CD8-positive, alpha-beta memory T cell (primary cell): ENCODE data around the gene PYDC1. TPM values are rescaled to one million over a fixed set of nuclear protein-coding genes. Genes with fewer than 3 reads are reported as not detected.
A peak's percentile ranks its signal among the peaks of the same experiment; 100 is the strongest.

Source experiments
- CTCF ChIA-PET: fragments of 350-600 bp; sonication (Branson Sonifier 250); formaldehyde crosslinking; loops from one replicate; lab custom pipeline; 2021; ENCODE audit warnings: antibody characterized with exemption; lab: Charles Lee
- POLR2A ChIA-PET: fragments of 350-600 bp; sonication (Branson Sonifier 250); formaldehyde crosslinking; loops from one replicate; lab custom pipeline; 2021; ENCODE audit warnings: antibody characterized with exemption; lab: Charles Lee
- DNase-seq, 5 donors: peaks; one replicate each; pipeline versions ENCODE4 v3.0.0 to v3.0.0-alpha.2; 2020 to 2022; ENCODE audit warnings: mixed read lengths in 1 of 5
- H3K27ac ChIP-seq: one replicate; pipeline ENCODE4 v1.7.0; 2013; ENCODE audit warnings: low read depth, mild to moderate bottlenecking, low read length, moderate library complexity
- H3K27me3 ChIP-seq: 2 replicates; pipeline ENCODE4 v1.7.0; 2013; ENCODE audit warnings: low read length, mild to moderate bottlenecking; ENCODE audit not compliant: insufficient read depth, poor library complexity, severe bottlenecking
- H3K36me3 ChIP-seq: 2 replicates; pipeline ENCODE4 v1.7.0; 2013; ENCODE audit warnings: mild to moderate bottlenecking, low read length, moderate library complexity; ENCODE audit not compliant: insufficient read depth
- H3K4me1 ChIP-seq: 2 replicates; pipeline ENCODE4 v1.7.0; 2013; ENCODE audit warnings: mild to moderate bottlenecking, low read length, moderate library complexity; ENCODE audit not compliant: insufficient read depth
- H3K4me3 ChIP-seq: 2 replicates; pipeline ENCODE4 v1.7.0; 2013; ENCODE audit warnings: mild to moderate bottlenecking, low read length
- H3K9me3 ChIP-seq: 2 replicates; pipeline ENCODE4 v1.7.0; 2013; ENCODE audit warnings: mild to moderate bottlenecking, low read length
- H3K27ac Mint-ChIP-seq, 8 donors: one replicate each; pipeline ENCODE4 v1.8.0; 2020 to 2021; ENCODE audit warnings: mixed read lengths in 8 of 8, mild to moderate bottlenecking in 6 of 8, inconsistent platforms in 3 of 8, moderate library complexity in 3 of 8
- H3K27me3 Mint-ChIP-seq, 2 donors: one replicate each; pipeline ENCODE4 v1.8.0; 2020 to 2021; ENCODE audit warnings: mixed read lengths in 2 of 2, mild to moderate bottlenecking in 1 of 2, moderate library complexity in 1 of 2
- H3K36me3 Mint-ChIP-seq, 3 donors: one replicate each; pipeline ENCODE4 v1.8.0; 2020 to 2021; ENCODE audit warnings: mixed read lengths in 3 of 3, inconsistent platforms in 1 of 3, mild to moderate bottlenecking in 1 of 3
- H3K4me1 Mint-ChIP-seq, 3 donors: one replicate each; pipeline ENCODE4 v1.8.0; 2020 to 2021; ENCODE audit warnings: mixed read lengths in 3 of 3, inconsistent platforms in 1 of 3, mild to moderate bottlenecking in 1 of 3
- H3K4me3 Mint-ChIP-seq, 7 donors: one replicate each; pipeline ENCODE4 v1.8.0; 2020 to 2021; ENCODE audit warnings: mixed read lengths in 7 of 7, mild to moderate bottlenecking in 6 of 7, moderate library complexity in 4 of 7, inconsistent platforms in 2 of 7
- H3K9me3 Mint-ChIP-seq, 5 donors: one replicate each; pipeline ENCODE4 v1.8.0; 2020 to 2022; ENCODE audit warnings: mixed read lengths in 5 of 5, mild to moderate bottlenecking in 3 of 5, moderate library complexity in 2 of 5, inconsistent platforms in 1 of 5
- polyA plus RNA-seq: library from polyadenylated mRNA; unstranded; fragments of 300-500 nt; fragmentation: Illumina TruSeq; gene quantifications from one replicate; pipeline ENCODE4 v1.2.3, GENCODE V29; 2021
- total RNA-seq, 2 experiments: library from RNA; stranded (reverse); gene quantifications; one replicate each; pipeline ENCODE4 v1.2.3, GENCODE V29; 2021

Gene PYDC1
- total and polyA plus RNA-seq, 3 experiments from 2014 or later = not detected

DNA sequence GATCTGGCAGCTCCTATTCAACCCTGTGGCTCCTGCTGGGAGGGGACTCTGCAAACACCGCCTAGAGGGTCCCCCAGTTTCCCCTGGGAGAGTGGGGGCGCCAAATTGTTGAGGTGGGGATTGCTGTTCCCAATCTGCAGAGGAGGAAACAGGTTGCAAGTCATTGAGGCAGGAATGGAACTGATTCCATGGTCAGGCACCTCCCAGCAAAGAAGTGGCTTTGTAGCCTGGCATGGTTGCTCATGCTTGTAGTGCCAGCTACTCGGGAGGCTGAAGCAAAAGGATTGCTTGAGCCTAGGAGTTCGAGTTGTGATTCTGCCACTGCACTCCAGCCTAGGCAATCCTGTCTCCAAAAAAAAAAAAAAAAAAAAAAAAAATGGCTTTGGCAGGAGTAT lies 198 bp upstream of the PYDC1 start:
- Mint-ChIP-seq H3K36me3 (no peaks in the 10 kb centered on the region), H3K4me1 (peaks cover 15 to 23% (median 16%) of the 10 kb centered on the region in 3 donors), H3K27me3 (peaks cover 41 to 56% of the 10 kb centered on the region in 2 donors), H3K4me3 (peak overlapping the region; percentile 45 to 87 (median 71)), H3K9me3 (no peaks in the 10 kb centered on the region), H3K27ac (no peak overlapping the region)
- peaks cover 20% of the 10 kb centered on the region for H3K4me1 ChIP-seq
- DNase-seq = no peak
- CTCF ChIA-PET = interaction anchor here (1.7 to 3.0 kb wide), 2 partner anchors 16 to 244 kb away, joined by 6 to 11 read pairs; partner anchors contain the start of gene PYCARD
- H3K9me3 ChIP-seq = no peaks in the 10 kb centered on the region
- no peaks in the 10 kb centered on the region for H3K36me3 ChIP-seq
- POLR2A ChIA-PET = interaction anchor here (0.8 to 1.1 kb wide), 3 partner anchors 16 to 37 kb away, joined by 3 to 10 read pairs (median 4); partner anchors contain the start of gene FUS
- H3K27ac ChIP-seq = no peak overlapping the region
- peak overlapping the region; percentile 61 for H3K4me3 ChIP-seq
- H3K27me3 ChIP-seq = peaks cover 31% of the 10 kb centered on the region

DNA sequence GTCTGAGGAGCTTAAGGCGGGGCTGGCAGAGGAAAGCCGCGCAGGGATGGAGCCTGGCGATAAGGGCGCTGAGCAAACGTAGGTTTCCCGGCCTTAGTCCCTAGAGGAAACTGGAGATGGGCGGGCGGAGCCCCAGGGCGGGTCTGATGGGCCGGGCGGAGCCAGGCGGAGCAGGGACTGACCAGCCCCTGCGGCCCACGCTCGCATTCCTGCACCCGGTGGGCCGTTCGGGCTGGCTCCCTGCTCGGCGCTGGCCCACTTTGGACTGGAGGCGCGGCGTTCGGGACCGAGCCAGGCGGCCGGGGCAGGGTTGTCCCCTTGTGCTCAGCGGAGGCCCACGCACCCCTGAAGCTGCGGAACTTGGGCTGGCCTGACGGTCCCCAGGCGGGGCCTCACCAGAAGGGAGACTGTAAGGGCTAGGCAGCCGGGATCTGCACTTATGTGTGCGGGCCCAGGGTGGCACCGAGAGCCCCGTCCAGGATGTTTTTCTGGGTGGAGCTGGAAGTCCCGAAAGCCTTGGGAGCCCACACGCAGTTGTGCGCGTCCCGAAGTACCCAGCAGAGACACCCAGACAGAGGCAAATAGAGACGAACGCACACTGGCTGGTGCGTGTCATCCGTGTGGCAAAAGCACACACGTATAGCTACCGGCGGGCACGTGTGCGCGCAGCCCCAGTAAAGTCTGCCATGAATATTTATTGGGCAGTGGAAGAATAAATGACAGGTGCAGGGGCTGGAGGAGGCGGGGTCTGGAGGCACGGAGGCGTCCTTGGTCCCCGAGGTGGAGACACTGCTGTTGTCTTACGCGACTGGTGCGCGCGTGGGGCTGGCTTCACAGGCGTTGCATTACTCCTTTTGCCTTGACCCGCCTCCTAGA lies 1.4 kb downstream of the PYDC1 start:
- H3K4me1 ChIP-seq = peaks cover 20% of the 10 kb centered on the region
- Mint-ChIP-seq H3K9me3 (no peaks in the 10 kb centered on the region), H3K4me3 (peak overlapping the region; percentile 63 to 87 (median 76)), H3K27me3 (peaks cover 39 to 48% of the 10 kb centered on the region in 2 donors), H3K36me3 (no peaks in the 10 kb centered on the region), H3K27ac (peak overlapping the region in 1 of 8 donors; percentile 47), H3K4me1 (peaks cover 18 to 23% (median 21%) of the 10 kb centered on the region in 3 donors)
- ChIA-PET CTCF (interaction anchor here (0.5 to 3.0 kb wide), 7 partner anchors 12 to 366 kb away, joined by 3 to 11 read pairs (median 3); partner anchors contain the start of gene PYCARD), POLR2A (interaction anchor here (0.6 to 2.3 kb wide), 5 partner anchors 11 to 344 kb away, joined by 3 to 6 read pairs (median 4); partner anchors contain the start of gene PYCARD)
- H3K36me3 ChIP-seq = no peaks in the 10 kb centered on the region
- H3K27me3 ChIP-seq = peaks cover 31% of the 10 kb centered on the region
- H3K4me3 ChIP-seq = peak overlapping the region; percentile 61
- H3K27ac ChIP-seq = peak overlapping the region; percentile 38
- peak in 1 of 5 donors; percentile 26 for DNase-seq
- no peaks in the 10 kb centered on the region for H3K9me3 ChIP-seq

DNA sequence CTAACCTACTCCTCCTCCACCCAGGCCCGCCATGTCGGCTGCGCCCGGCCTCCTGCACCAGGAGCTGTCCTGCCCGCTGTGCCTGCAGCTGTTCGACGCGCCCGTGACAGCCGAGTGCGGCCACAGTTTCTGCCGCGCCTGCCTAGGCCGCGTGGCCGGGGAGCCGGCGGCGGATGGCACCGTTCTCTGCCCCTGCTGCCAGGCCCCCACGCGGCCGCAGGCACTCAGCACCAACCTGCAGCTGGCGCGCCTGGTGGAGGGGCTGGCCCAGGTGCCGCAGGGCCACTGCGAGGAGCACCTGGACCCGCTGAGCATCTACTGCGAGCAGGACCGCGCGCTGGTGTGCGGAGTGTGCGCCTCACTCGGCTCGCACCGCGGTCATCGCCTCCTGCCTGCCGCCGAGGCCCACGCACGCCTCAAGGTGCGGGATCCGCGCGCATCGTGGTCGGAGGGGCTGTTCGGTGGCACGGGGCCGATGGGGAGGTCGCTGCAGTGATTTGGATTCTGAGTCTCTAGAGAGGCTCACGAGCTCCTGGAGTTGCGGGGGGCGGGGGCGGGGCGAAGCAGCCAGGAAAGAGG lies 2.1 kb downstream of the PYDC1 start:
- ChIA-PET POLR2A (interaction anchor here (0.6 to 2.3 kb wide), 5 partner anchors 10 to 343 kb away, joined by 3 to 6 read pairs (median 4); partner anchors contain the start of gene PYCARD), CTCF (interaction anchor here (0.5 to 3.0 kb wide), 5 partner anchors 11 to 366 kb away, joined by 3 to 11 read pairs (median 3); partner anchors contain the start of gene PYCARD)
- no peak overlapping the region for H3K27ac Mint-ChIP-seq
- no peaks in the 10 kb centered on the region for H3K9me3 Mint-ChIP-seq
- Histone ChIP-seq H3K27me3 (peaks cover 31% of the 10 kb centered on the region), H3K36me3 (no peaks in the 10 kb centered on the region), H3K4me3 (peak overlapping the region; percentile 61), H3K27ac (no peak overlapping the region), H3K9me3 (no peaks in the 10 kb centered on the region), H3K4me1 (peaks cover 20% of the 10 kb centered on the region)
- peaks cover 18 to 23% (median 21%) of the 10 kb centered on the region in 3 donors for H3K4me1 Mint-ChIP-seq
- peak overlapping the region; percentile 29 to 83 (median 72) for H3K4me3 Mint-ChIP-seq
- DNase-seq = no peak
- peaks cover 39 to 48% of the 10 kb centered on the region in 2 donors for H3K27me3 Mint-ChIP-seq
- no peaks in the 10 kb centered on the region for H3K36me3 Mint-ChIP-seq

DNA sequence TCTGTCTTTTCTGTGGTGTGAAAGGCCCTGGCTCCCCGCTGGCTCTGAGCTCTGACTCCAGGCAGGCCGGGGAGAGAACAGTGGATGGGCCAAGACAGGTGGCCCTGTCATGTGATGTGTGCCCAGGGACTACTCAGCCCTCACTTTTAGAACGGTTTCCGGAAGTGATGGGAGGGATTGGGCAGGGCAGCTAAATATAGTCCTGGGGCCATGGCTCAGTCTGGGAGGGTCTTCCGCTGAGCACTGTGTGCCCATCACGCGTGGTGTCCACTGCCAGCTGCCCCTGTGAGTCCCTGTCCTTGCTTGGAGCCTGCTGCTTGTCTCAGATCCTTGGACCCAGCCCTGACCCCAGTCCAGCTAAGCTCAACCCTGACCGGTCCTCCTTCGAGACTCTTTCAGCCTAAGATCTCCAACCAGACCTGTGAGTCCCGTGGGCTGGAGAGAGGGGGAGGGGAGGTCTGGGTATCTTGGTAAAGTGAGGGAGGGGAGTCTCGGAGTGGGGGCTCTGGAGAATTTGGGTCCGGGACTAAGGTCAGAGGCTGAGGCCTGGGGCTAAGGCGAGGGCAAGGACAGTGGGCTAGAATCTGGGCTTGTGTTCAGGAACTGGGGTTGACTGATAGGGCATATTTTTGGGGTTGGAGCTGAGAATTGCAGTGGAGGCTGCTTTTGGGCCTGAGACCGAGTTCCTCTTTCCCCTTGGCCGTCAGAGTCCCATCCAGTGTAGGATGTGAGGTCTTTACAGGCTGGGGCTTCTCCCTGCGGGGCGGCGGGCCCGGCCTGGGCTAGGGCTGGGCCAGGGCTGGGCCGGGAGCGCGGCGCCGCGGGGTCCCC lies 2.8 kb downstream of the PYDC1 start, which contains the start of gene TRIM72:
TRIM72 (plus strand) TSS at position 243 of the 831 bp plus-strand sequence. CDS start 620 bp downstream, outside the sequence.
- H3K36me3 Mint-ChIP-seq = no peaks in the 10 kb centered on the region
- H3K27me3 Mint-ChIP-seq = peaks cover 39 to 45% of the 10 kb centered on the region in 2 donors
- H3K4me3 ChIP-seq = peak within 1 kb of the TSS; percentile 61
- no peak within 1 kb of the TSS for H3K27ac Mint-ChIP-seq
- H3K4me3 Mint-ChIP-seq = peak within 1 kb of the TSS in 5 of 7 donors; percentile 41 to 75 (median 71)
- H3K9me3 ChIP-seq = no peaks in the 10 kb centered on the region
- POLR2A ChIA-PET = interaction anchor here (2.3 kb wide), 1 partner anchor 12 kb away, joined by 6 read pairs; the partner anchor contains the start of gene PYCARD
- no peak within 1 kb of the TSS for H3K27ac ChIP-seq
- no peaks in the 10 kb centered on the region for H3K36me3 ChIP-seq
- DNase-seq = no peak
- H3K27me3 ChIP-seq = peaks cover 31% of the 10 kb centered on the region
- H3K9me3 Mint-ChIP-seq = no peaks in the 10 kb centered on the region
- CTCF ChIA-PET = interaction anchor here (1.0 to 1.5 kb wide), 2 partner anchors 10 to 168 kb away, joined by 3 read pairs; no protein-coding TSS in a partner anchor
- H3K4me1 ChIP-seq = peaks cover 20% of the 10 kb centered on the region
- H3K4me1 Mint-ChIP-seq = peaks cover 18 to 23% (median 21%) of the 10 kb centered on the region in 3 donors

DNA sequence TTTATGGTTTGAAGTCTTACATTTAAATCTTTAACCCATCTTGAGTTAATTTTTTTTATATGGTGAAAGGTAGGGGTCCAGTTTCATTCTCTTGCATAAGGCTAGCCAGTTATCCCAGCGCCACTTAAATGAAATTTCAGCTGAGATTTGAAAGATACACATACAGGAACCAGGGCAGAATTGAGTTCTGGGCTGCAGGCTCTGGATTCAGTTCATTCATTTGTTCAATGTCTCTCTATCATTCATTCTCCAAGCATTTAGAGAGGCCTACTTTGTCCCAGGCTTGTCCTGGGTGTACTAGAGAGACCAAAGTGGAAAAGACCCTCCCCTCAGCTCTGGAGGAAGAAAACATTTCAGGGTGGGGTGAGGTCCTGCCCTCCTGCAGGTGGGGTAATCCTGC lies 3.6 kb downstream of the PYDC1 start:
- peaks cover 18 to 23% (median 21%) of the 10 kb centered on the region in 3 donors for H3K4me1 Mint-ChIP-seq
- Histone ChIP-seq H3K27me3 (peaks cover 31% of the 10 kb centered on the region), H3K27ac (no peak overlapping the region), H3K4me3 (no peak overlapping the region), H3K9me3 (no peaks in the 10 kb centered on the region), H3K36me3 (no peaks in the 10 kb centered on the region), H3K4me1 (peaks cover 20% of the 10 kb centered on the region)
- ChIA-PET POLR2A (interaction anchor here (2.3 kb wide), 1 partner anchor 11 kb away, joined by 6 read pairs; the partner anchor contains the start of gene PYCARD), CTCF (interaction anchor here (1.0 kb wide), 1 partner anchor 169 kb away, joined by 3 read pairs; no protein-coding TSS in a partner anchor)
- H3K9me3 Mint-ChIP-seq = no peaks in the 10 kb centered on the region
- H3K27me3 Mint-ChIP-seq = peaks cover 35 to 37% of the 10 kb centered on the region in 2 donors
- no peak for DNase-seq
- H3K27ac Mint-ChIP-seq = no peak overlapping the region
- no peaks in the 10 kb centered on the region for H3K36me3 Mint-ChIP-seq
- H3K4me3 Mint-ChIP-seq = no peak overlapping the region

DNA sequence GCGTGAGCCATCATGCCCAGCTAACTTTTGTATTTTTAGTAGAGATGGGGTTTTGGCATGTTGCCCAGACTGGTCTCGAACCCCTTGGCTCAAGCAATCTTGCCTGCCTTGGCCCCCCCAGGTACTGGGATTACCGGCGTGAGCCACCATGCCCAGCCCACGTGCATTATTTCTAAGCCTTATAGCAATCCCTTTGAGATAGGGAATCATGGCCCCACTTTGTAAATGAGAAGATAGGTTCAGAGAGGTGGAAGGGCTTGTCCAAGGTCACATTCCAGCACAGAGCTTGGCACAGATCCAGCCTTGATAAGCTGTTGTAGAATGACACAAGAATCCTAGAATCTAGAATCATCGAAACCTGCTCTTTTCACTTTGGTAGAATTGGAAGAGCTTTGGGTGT lies 10.2 kb downstream of the PYDC1 start:
- DNase-seq = no peak
- CTCF ChIA-PET = no interaction called here
- POLR2A ChIA-PET = interaction anchor here (0.6 kb wide), 1 partner anchor 11 kb away, joined by 3 read pairs; no protein-coding TSS in a partner anchor
- Mint-ChIP-seq H3K4me1 (peaks cover 13 to 19% (median 14%) of the 10 kb centered on the region in 3 donors), H3K36me3 (peaks cover 0 to 4% (median 0%) of the 10 kb centered on the region in 3 donors), H3K27me3 (no peaks in the 10 kb centered on the region), H3K4me3 (peak overlapping the region in 1 of 7 donors; percentile 63), H3K9me3 (no peaks in the 10 kb centered on the region), H3K27ac (peak overlapping the region in 2 of 8 donors; percentile 7 to 63)
- Histone ChIP-seq H3K4me3 (no peak overlapping the region), H3K27me3 (no peaks in the 10 kb centered on the region), H3K27ac (no peak overlapping the region), H3K9me3 (no peaks in the 10 kb centered on the region), H3K4me1 (peaks cover 10% of the 10 kb centered on the region), H3K36me3 (no peaks in the 10 kb centered on the region)
